Left lung (tissue), 10 donors: ENCODE measurements around the gene TFB1M. TPM values are rescaled to one million over a fixed set of nuclear protein-coding genes. Genes with fewer than 3 reads are reported as not detected.

Source experiments
- ATAC-seq: fragments of 200-7000 bp; cut with Tn5 transposase; one replicate; pipeline ENCODE4 v1.9.1; 2020; ENCODE audit warnings: moderate library complexity
- DNase-seq, 4 donors: peaks; one replicate each; pipeline ENCODE4 v3.0.0-alpha.2; 2013 to 2020
- H3K27ac ChIP-seq, 2 donors: fragments of 200-600 bp; sonication (generic) in 1 of 2; one replicate each; pipeline versions ENCODE4 v1.5.0 to v1.8.0; 2020 to 2021
- H3K27me3 ChIP-seq, 2 donors: fragments of 200-600 bp; sonication (generic) in 1 of 2; one replicate each; pipeline versions ENCODE4 v1.5.0 to v1.8.0; 2020 to 2021
- H3K36me3 ChIP-seq, 2 donors: fragments of 200-600 bp; sonication (generic) in 1 of 2; one replicate each; pipeline versions ENCODE4 v1.5.0 to v1.8.0; 2020 to 2021
- H3K4me1 ChIP-seq, 2 donors: fragments of 200-600 bp; one replicate each; pipeline ENCODE4 v1.8.0; 2021
- H3K4me3 ChIP-seq, 2 donors: fragments of 200-600 bp; sonication (generic) in 1 of 2; one replicate each; pipeline versions ENCODE4 v1.5.0 to v1.8.0; 2020 to 2021; ENCODE audit warnings: mild to moderate bottlenecking in 1 of 2
- H3K9me3 ChIP-seq, 2 donors: fragments of 200-600 bp; sonication (generic) in 1 of 2; one replicate each; pipeline versions ENCODE4 v1.5.0 to v1.8.0; 2020 to 2021
- CTCF ChIP-seq, 2 donors: fragments of 200-600 bp; sonication (generic) in 1 of 2; IDR thresholded peaks; one replicate each; pipeline versions ENCODE4 v1.5.0 to v1.8.0; 2021; ENCODE audit warnings: antibody characterized with exemption in 2 of 2
- intact Hi-C, 2 donors: fragments of 100-400 bp; cut with DNase I; formaldehyde crosslinking; loops; one replicate each; pipeline versions ENCODE4 v1.11.2 to v1.14.2; 2022
- polyA plus RNA-seq, 6 donors: library from polyadenylated mRNA; unstranded; fragments of 120-200 nt; gene quantifications; one replicate each; pipeline ENCODE4 v1.2.1, GENCODE V29; 2013; ENCODE audit not compliant: insufficient read length in 6 of 6
- total RNA-seq, 2 donors: library from RNA; stranded (reverse); fragmentation: NEBNext Ultra II Directional; extraction: Animal tissue kit (Norgen Biotek cat#: 25700); gene quantifications; one replicate each; pipeline ENCODE4 v1.2.1, GENCODE V29; 2021
- donor health status: DM: no; HTN: yes; CAD: no.
- donor health status: DM: no; HTN: no; CAD: no.

Gene TFB1M
- total and polyA plus RNA-seq, 8 donors = 20.6 to 29.4 (median 24.0) TPM

GRCh38 chr6:155261111-155261900 lies 53.0 kb downstream of the TFB1M start:
- ATAC-seq (no peak), DNase-seq (no peak)
- intact Hi-C loops = no loop called here
- Histone ChIP-seq H3K4me1 (no peaks in the 10 kb centered on the region), H3K27ac (no peak overlapping the region), H3K4me3 (no peak overlapping the region), H3K36me3 (peaks cover 0 to 38% of the 10 kb centered on the region in 2 donors), H3K27me3 (no peaks in the 10 kb centered on the region), H3K9me3 (no peaks in the 10 kb centered on the region)
- no peak for TF ChIP-seq CTCF (IDR thresholded peaks at IDR 0.05)

- no peak for DNase-seq
- intact Hi-C loops = no loop called here
- no peaks in the 10 kb centered on the region for H3K27me3 ChIP-seq
Measured at GRCh38 chr6:155260686-155261085, 53.6 kb downstream of the TFB1M start.

DNA sequence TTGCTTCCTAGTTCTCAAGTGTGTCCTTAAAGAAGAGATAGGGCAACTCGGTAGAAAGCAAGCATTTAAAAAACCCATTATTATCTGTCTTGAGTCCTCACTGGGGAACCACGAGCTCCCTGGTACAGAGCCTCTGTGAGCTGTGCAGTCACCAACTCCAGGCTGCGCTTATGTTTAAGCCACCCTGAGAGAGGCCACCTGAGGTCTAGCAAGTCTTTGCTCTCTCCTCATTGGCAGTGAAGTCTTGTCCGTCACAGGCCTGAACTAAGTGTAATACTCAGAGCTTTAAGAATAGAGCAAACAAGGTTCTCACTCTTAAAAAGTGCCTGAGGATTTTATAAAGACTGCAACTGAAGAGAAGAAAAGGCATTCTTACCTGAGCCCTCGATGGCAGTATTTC lies 54.4 kb downstream of the TFB1M start:
- H3K27ac ChIP-seq = no peak overlapping the region
- peak; percentile 68 for ATAC-seq
- H3K4me3 ChIP-seq = no peak overlapping the region
- no peak for DNase-seq
- H3K27me3 ChIP-seq = no peaks in the 10 kb centered on the region
- intact Hi-C loops = no loop called here
- TF ChIP-seq CTCF (IDR thresholded peaks at IDR 0.05) = no peak
- H3K9me3 ChIP-seq = no peaks in the 10 kb centered on the region
- H3K36me3 ChIP-seq = peaks cover 0 to 48% of the 10 kb centered on the region in 2 donors
- no peaks in the 10 kb centered on the region for H3K4me1 ChIP-seq

More at GRCh38 chr6:155260686-155261085, 53.6 kb downstream of the TFB1M start:
- Histone ChIP-seq H3K4me1 (no peaks in the 10 kb centered on the region), H3K36me3 (peaks cover 0 to 41% of the 10 kb centered on the region in 2 donors), H3K9me3 (no peaks in the 10 kb centered on the region), H3K27ac (no peak overlapping the region), H3K4me3 (no peak overlapping the region)
- no peak for TF ChIP-seq CTCF (IDR thresholded peaks at IDR 0.05)
- ATAC-seq = no peak

DNA sequence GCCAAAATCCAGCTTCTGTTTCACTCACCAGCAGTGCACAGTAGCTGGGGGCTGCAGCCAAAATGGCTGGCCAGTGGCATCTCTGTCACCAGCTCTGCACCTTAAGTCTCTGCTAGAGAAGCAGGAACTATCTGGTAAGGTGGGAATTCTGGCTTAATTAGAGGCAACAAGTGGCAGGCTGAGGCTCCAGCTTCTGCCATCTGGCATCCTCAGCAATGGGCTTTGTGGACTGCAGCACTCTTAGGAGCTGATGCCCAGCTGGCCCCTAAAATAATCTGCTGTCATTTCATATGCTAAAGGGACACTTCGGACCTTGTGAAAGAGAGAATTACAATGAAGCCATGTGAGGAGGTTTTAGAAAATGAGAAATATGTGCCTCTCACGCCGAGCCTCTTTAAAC lies 55.1 kb downstream of the TFB1M start:
- peaks cover 0 to 55% of the 10 kb centered on the region in 2 donors for H3K36me3 ChIP-seq

More for the DNA sequence above, 55.1 kb downstream of the TFB1M start:
- no peak overlapping the region for H3K27ac ChIP-seq
- H3K4me1 ChIP-seq = no peaks in the 10 kb centered on the region
- no peak for DNase-seq
- ATAC-seq = no peak
- H3K9me3 ChIP-seq = no peaks in the 10 kb centered on the region
- no peaks in the 10 kb centered on the region for H3K27me3 ChIP-seq
- intact Hi-C loops = no loop called here
- no peak overlapping the region for H3K4me3 ChIP-seq
- no peak for TF ChIP-seq CTCF (IDR thresholded peaks at IDR 0.05)
